Smooth muscle cell (in vitro differentiated cells): ENCODE data around the gene SURF2. TPM values are rescaled to one million over a fixed set of nuclear protein-coding genes. Genes with fewer than 3 reads are reported as not detected.
A peak's percentile ranks its signal among the peaks of the same experiment; 100 is the strongest.

ENCODE experiments used
- DNase-seq: peaks from one replicate; lab custom pipeline; 2025; ENCODE audit not compliant: unreplicated experiment; lab: John Stamatoyannopoulos, UW
- H2AFZ ChIP-seq: fragments of 200-600 bp; sonication (generic); 2 replicates; pipeline ENCODE4 v1.6.0; 2016; ENCODE audit warnings: antibody characterized with exemption, low read depth, mild to moderate bottlenecking
- H3F3A ChIP-seq: fragments of 200-600 bp; sonication (generic); 2 replicates; pipeline ENCODE4 v1.6.0; 2017; ENCODE audit warnings: antibody characterized with exemption, low read depth
- H3K27ac ChIP-seq: fragments of 200-600 bp; sonication (generic); 2 replicates; pipeline ENCODE4 v1.5.1; 2016; ENCODE audit warnings: low read depth, mild to moderate bottlenecking
- H3K27me3 ChIP-seq: fragments of 200-600 bp; sonication (generic); 2 replicates; pipeline ENCODE4 v1.6.1; 2016; ENCODE audit warnings: low read depth, mild to moderate bottlenecking
- H3K36me3 ChIP-seq: fragments of 200-600 bp; sonication (generic); 2 replicates; pipeline ENCODE4 v1.5.1; 2016; ENCODE audit warnings: low read depth
- H3K4me1 ChIP-seq: fragments of 200-600 bp; sonication (generic); 2 replicates; pipeline ENCODE4 v1.5.1; 2016; ENCODE audit warnings: low read depth
- H3K4me2 ChIP-seq: fragments of 200-600 bp; sonication (generic); 2 replicates; pipeline ENCODE4 v1.6.0; 2016; ENCODE audit warnings: mild to moderate bottlenecking
- H3K4me3 ChIP-seq: fragments of 200-600 bp; sonication (generic); 2 replicates; pipeline ENCODE4 v1.5.1; 2016; ENCODE audit warnings: mild to moderate bottlenecking
- H3K79me2 ChIP-seq: fragments of 200-600 bp; sonication (generic); 2 replicates; pipeline ENCODE4 v1.6.0; 2016; ENCODE audit warnings: low read depth, mild to moderate bottlenecking
- H3K9ac ChIP-seq: fragments of 200-600 bp; sonication (generic); 2 replicates; pipeline ENCODE4 v1.6.0; 2016; ENCODE audit warnings: low read depth
- H3K9me3 ChIP-seq: fragments of 200-600 bp; sonication (generic); replicated peaks from 2 replicates; pipeline ENCODE4 v1.5.1; 2016; ENCODE audit warnings: low read depth
- H4K20me1 ChIP-seq: fragments of 200-600 bp; sonication (generic); 2 replicates; pipeline ENCODE4 v1.6.0; 2016; ENCODE audit warnings: low read depth
- CTCF ChIP-seq: fragments of 200-600 bp; sonication (generic); IDR thresholded peaks from 2 replicates; pipeline ENCODE4 v1.5.1; 2017; ENCODE audit warnings: borderline replicate concordance, mild to moderate bottlenecking, antibody characterized with exemption; ENCODE audit not compliant: insufficient read depth, poor library complexity, severe bottlenecking
- WGBS: methylation state at CpG from one replicate; pipeline ENCODE4 v1.1.7; 2016; ENCODE audit warnings: low lambda C conversion rate; 5-methylcytosine and 5-hydroxymethylcytosine counted together
- polyA plus RNA-seq: library from polyadenylated mRNA; unstranded; fragments of >200 nt; fragmentation: Nextera tagmentation; extraction: Ambion mirVana; gene quantifications from 2 replicates; pipeline ENCODE4 v1.2.1, GENCODE V29; 2016
- total RNA-seq: library from RNA; depleted of rRNA; stranded (reverse); fragments of >200 nt; gene quantifications from 2 replicates; pipeline ENCODE4 v1.2.3, GENCODE V29; 2014

Gene SURF2
- total and polyA plus RNA-seq, 2 experiments from 2014 or later: 11.4 to 21.4 TPM

GRCh38 chr9:133361507-133362092 lies 5.2 kb downstream of the SURF2 start:
- 95% methylated on average over 13 of the region's 13 CpGs for WGBS
- peaks cover 5% of the 10 kb centered on the region for H3K4me1 ChIP-seq
- no peaks in the 10 kb centered on the region for H3K27me3 ChIP-seq
- H3K27ac ChIP-seq: peak overlapping the region; percentile 55
- no peak overlapping the region for H2AFZ ChIP-seq
- H3K79me2 ChIP-seq: peaks cover 27% of the 10 kb centered on the region
- H3F3A ChIP-seq: peaks cover 48% of the 10 kb centered on the region
- no peak overlapping the region for H3K4me3 ChIP-seq
- DNase-seq: no peak
- H3K9me3 ChIP-seq: no peaks in the 10 kb centered on the region
- H3K4me2 ChIP-seq: no peak overlapping the region
- H3K9ac ChIP-seq: no peak overlapping the region
- H3K36me3 ChIP-seq: peaks cover 17% of the 10 kb centered on the region
- TF ChIP-seq CTCF: no peak
- H4K20me1 ChIP-seq: peaks cover 97% of the 10 kb centered on the region

- no peak for TF ChIP-seq CTCF
- Histone ChIP-seq H3F3A (peaks cover 49% of the 10 kb centered on the region), H3K36me3 (peaks cover 17% of the 10 kb centered on the region), H3K27me3 (no peaks in the 10 kb centered on the region), H3K9me3 (no peaks in the 10 kb centered on the region), H3K4me1 (no peaks in the 10 kb centered on the region), H2AFZ (no peak overlapping the region), H3K9ac (no peak overlapping the region), H3K4me3 (no peak overlapping the region), H3K4me2 (no peak overlapping the region), H4K20me1 (peaks cover 100% of the 10 kb centered on the region), H3K79me2 (peaks cover 30% of the 10 kb centered on the region), H3K27ac (no peak overlapping the region)
- DNase-seq: no peak
- 93% methylated on average over 15 of the region's 15 CpGs for whole genome bisulfite sequencing
Measured at GRCh38 chr9:133362359-133363044, 6.2 kb downstream of the SURF2 start.

GRCh38 chr9:133366435-133366834 lies 10.1 kb downstream of the SURF2 start:
- no peak overlapping the region for H2AFZ ChIP-seq
- H3K79me2 ChIP-seq: peaks cover 69% of the 10 kb centered on the region
- peaks cover 100% of the 10 kb centered on the region for H4K20me1 ChIP-seq
- peaks cover 17% of the 10 kb centered on the region for H3K36me3 ChIP-seq
- H3K27me3 ChIP-seq: no peaks in the 10 kb centered on the region
- H3K9me3 ChIP-seq: no peaks in the 10 kb centered on the region
- H3K4me2 ChIP-seq: no peak overlapping the region
- no peak overlapping the region for H3K9ac ChIP-seq
- H3K27ac ChIP-seq: no peak overlapping the region
- no peak for TF ChIP-seq CTCF
- no peak for DNase-seq
- H3K4me3 ChIP-seq: no peak overlapping the region
- H3K4me1 ChIP-seq: no peaks in the 10 kb centered on the region
- 96% methylated on average over 11 of the region's 11 CpGs for WGBS
- H3F3A ChIP-seq: peaks cover 42% of the 10 kb centered on the region

GRCh38 chr9:133367221-133367620 lies 10.9 kb downstream of the SURF2 start:
- WGBS: 96% methylated on average over 22 of the region's 22 CpGs
- H3K4me1 ChIP-seq: peaks cover 7% of the 10 kb centered on the region
- H3K9me3 ChIP-seq: no peaks in the 10 kb centered on the region
- H3K4me2 ChIP-seq: no peak overlapping the region
- DNase-seq: no peak
- H3K9ac ChIP-seq: no peak overlapping the region
- H3F3A ChIP-seq: peaks cover 35% of the 10 kb centered on the region
- H3K36me3 ChIP-seq: peaks cover 14% of the 10 kb centered on the region
- H4K20me1 ChIP-seq: peaks cover 100% of the 10 kb centered on the region
- no peaks in the 10 kb centered on the region for H3K27me3 ChIP-seq
- no peak overlapping the region for H3K27ac ChIP-seq
- H2AFZ ChIP-seq: no peak overlapping the region
- TF ChIP-seq CTCF: no peak
- H3K4me3 ChIP-seq: no peak overlapping the region
- peaks cover 77% of the 10 kb centered on the region for H3K79me2 ChIP-seq
